ENCODE measurements around the gene TRMT6. TPM values are rescaled to one million over a fixed set of nuclear protein-coding genes. Genes with fewer than 3 reads are reported as not detected.
A peak's percentile ranks its signal among the peaks of the same experiment; 100 is the strongest.

TRMT6 gene
- total RNA-seq, 1 experiment from 2014 or later = 35.5 TPM

- no peaks in the 10 kb centered on the region for H3K9me3 ChIP-seq
- Mint-ChIP-seq H3K9me3 (ENCODE audit: unreplicated experiment) (no peaks in the 10 kb centered on the region), H3K27me3 (ENCODE audit: insufficient read depth, unreplicated experiment) (no peaks in the 10 kb centered on the region), H3K36me3 (ENCODE audit: insufficient read depth, unreplicated experiment) (no peaks in the 10 kb centered on the region), H3K4me1 (ENCODE audit: low read depth, unreplicated experiment) (peaks cover 5% of the 10 kb centered on the region), H3K27ac (ENCODE audit: unreplicated experiment) (no peak overlapping the region), H3K4me3 (ENCODE audit: unreplicated experiment) (no peak overlapping the region)
- DNase-seq = no peak
- TF ChIP-seq CTCF (IDR thresholded peaks at IDR 0.05; ENCODE audit: insufficient read depth in 1 of 2, low read depth in 1 of 2, low read length in 1 of 2, severe bottlenecking in 1 of 2, unreplicated experiment in 1 of 2) = no peak
- H3K27me3 ChIP-seq (replicated peaks; ENCODE audit: control insufficient read depth, insufficient read depth, low read length) = no peaks in the 10 kb centered on the region
- no peak overlapping the region for H3K4me3 ChIP-seq (ENCODE audit: low read depth, low read length)
- intact Hi-C loops (cut with micrococcal nuclease; ENCODE audit: unreplicated experiment) = no loop called here
- H3K36me3 ChIP-seq (ENCODE audit: control insufficient read depth, insufficient read depth, low read length) = no peaks in the 10 kb centered on the region
- CTCF ChIA-PET = no interaction called here
- POLR2A ChIA-PET = no interaction called here
- H3K4me1 ChIP-seq = 0 out of 2 replicates have a peak, but pooled peaks cover 6% of the 10 kb centered on the region
- no TSS peak for BruUV-seq (replicated peaks)
Measured at GRCh38 chr20:5928836-5929715, 21.3 kb downstream of the TRMT6 start.

- Mint-ChIP-seq H3K4me1 (ENCODE audit: low read depth, unreplicated experiment) (no peaks in the 10 kb centered on the region), H3K27ac (ENCODE audit: unreplicated experiment) (no peak overlapping the region), H3K36me3 (ENCODE audit: insufficient read depth, unreplicated experiment) (no peaks in the 10 kb centered on the region), H3K9me3 (ENCODE audit: unreplicated experiment) (peaks cover 8% of the 10 kb centered on the region), H3K4me3 (ENCODE audit: unreplicated experiment) (no peak overlapping the region), H3K27me3 (ENCODE audit: insufficient read depth, unreplicated experiment) (peaks cover 7% of the 10 kb centered on the region)
- no peak for DNase-seq
- no peak overlapping the region for H3K4me3 ChIP-seq (ENCODE audit: low read depth, low read length)
- ChIA-PET CTCF (interaction anchor here (0.6 kb wide), 1 partner anchor 9 kb away, joined by 3 read pairs; no protein-coding TSS in a partner anchor), POLR2A (no interaction called here)
- TF ChIP-seq CTCF (IDR thresholded peaks at IDR 0.05; ENCODE audit: insufficient read depth in 1 of 2, low read depth in 1 of 2, low read length in 1 of 2, severe bottlenecking in 1 of 2, unreplicated experiment in 1 of 2) = no peak
- no peaks in the 10 kb centered on the region for H3K36me3 ChIP-seq (ENCODE audit: control insufficient read depth, insufficient read depth, low read length)
- H3K4me1 ChIP-seq = 0 out of 2 replicates have a peak, but pooled peaks cover 6% of the 10 kb centered on the region
- H3K9me3 ChIP-seq = no peaks in the 10 kb centered on the region
- no peaks in the 10 kb centered on the region for H3K27me3 ChIP-seq (replicated peaks; ENCODE audit: control insufficient read depth, insufficient read depth, low read length)
- intact Hi-C loops (cut with micrococcal nuclease; ENCODE audit: unreplicated experiment) = no loop called here
- BruUV-seq (replicated peaks) = no TSS peak
Measured at GRCh38 chr20:5927749-5928462, 22.4 kb downstream of the TRMT6 start.

- intact Hi-C loops (cut with micrococcal nuclease; ENCODE audit: unreplicated experiment) = no loop called here
- Histone ChIP-seq H3K36me3 (ENCODE audit: control insufficient read depth, insufficient read depth, low read length) (no peaks in the 10 kb centered on the region), H3K27me3 (replicated peaks; ENCODE audit: control insufficient read depth, insufficient read depth, low read length) (no peaks in the 10 kb centered on the region), H3K9me3 (no peaks in the 10 kb centered on the region), H3K4me3 (ENCODE audit: low read depth, low read length) (no peak overlapping the region), H3K4me1 (0 out of 2 replicates have a peak, but pooled peaks cover 6% of the 10 kb centered on the region)
- H3K27ac Mint-ChIP-seq (ENCODE audit: unreplicated experiment) = no peak overlapping the region
- no peaks in the 10 kb centered on the region for H3K36me3 Mint-ChIP-seq (ENCODE audit: insufficient read depth, unreplicated experiment)
- H3K9me3 Mint-ChIP-seq (ENCODE audit: unreplicated experiment) = peaks cover 17% of the 10 kb centered on the region
- no peak for TF ChIP-seq CTCF (IDR thresholded peaks at IDR 0.05; ENCODE audit: insufficient read depth in 1 of 2, low read depth in 1 of 2, low read length in 1 of 2, severe bottlenecking in 1 of 2, unreplicated experiment in 1 of 2)
- peak in 1 of 2 experiments; percentile 23 for DNase-seq
- H3K27me3 Mint-ChIP-seq (ENCODE audit: insufficient read depth, unreplicated experiment) = peaks cover 11% of the 10 kb centered on the region
- H3K4me3 Mint-ChIP-seq (ENCODE audit: unreplicated experiment) = no peak overlapping the region
- ChIA-PET POLR2A (no interaction called here), CTCF (no interaction called here)
- no peaks in the 10 kb centered on the region for H3K4me1 Mint-ChIP-seq (ENCODE audit: low read depth, unreplicated experiment)
- no TSS peak for BruUV-seq (replicated peaks)
Measured at GRCh38 chr20:5925551-5925950, 24.8 kb downstream of the TRMT6 start.

All from Caco-2 (cell line).